ENCODE results near the gene THADA. TPM values are rescaled to one million over a fixed set of nuclear protein-coding genes. Genes with fewer than 3 reads are reported as not detected.

Gene THADA
- total RNA-seq, 1 donor from 2014 or later: 19.4 TPM

DNA sequence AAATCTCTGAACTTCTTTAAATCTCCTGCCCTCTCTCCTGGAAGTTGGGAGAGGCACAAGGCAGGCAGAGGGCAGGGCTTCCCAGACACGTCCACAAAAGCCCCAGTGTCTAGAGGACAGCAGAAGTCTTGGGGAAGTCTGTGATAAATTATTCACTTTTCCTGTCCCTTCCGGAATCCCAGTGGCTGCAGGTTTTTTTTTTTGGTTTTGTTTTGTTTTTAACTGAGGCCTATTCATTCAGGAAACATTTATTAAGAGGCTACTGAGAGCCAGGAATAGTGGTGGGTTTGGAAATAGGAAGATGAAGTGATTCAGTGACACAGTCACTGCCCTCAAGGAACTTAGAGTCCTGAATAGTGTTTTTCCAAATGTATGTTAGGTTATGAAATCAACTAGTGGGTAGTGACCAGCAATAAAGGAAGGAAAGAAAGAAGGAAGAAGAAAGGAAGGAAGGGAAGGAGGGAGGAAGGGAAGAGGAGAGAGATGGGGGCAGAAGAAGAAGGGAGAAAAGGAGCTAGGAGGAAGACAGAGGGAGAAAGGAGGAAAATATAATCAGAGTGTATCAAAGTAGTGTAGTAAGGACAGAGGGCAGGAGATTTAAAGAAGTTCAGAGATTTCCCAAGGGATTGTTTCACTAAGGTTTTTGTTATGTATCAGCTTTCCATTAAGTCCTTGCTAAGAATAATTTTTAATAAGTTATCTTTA lies 270.6 kb downstream of the THADA start:
- no peaks in the 10 kb centered on the region for H3K27me3 Mint-ChIP-seq (ENCODE audit: unreplicated experiment)
- DNase-seq (ENCODE audit: low spot score): no peak
- H3K36me3 Mint-ChIP-seq (ENCODE audit: low read depth, unreplicated experiment): no peaks in the 10 kb centered on the region
- no peaks in the 10 kb centered on the region for H3K9me3 Mint-ChIP-seq (ENCODE audit: unreplicated experiment)
- H3K4me3 Mint-ChIP-seq (ENCODE audit: unreplicated experiment): no peak overlapping the region
- no peak overlapping the region for H3K27ac Mint-ChIP-seq (ENCODE audit: unreplicated experiment)
- peaks cover 9% of the 10 kb centered on the region for H3K4me1 Mint-ChIP-seq (ENCODE audit: unreplicated experiment)
- TF ChIP-seq, protein P1, sequence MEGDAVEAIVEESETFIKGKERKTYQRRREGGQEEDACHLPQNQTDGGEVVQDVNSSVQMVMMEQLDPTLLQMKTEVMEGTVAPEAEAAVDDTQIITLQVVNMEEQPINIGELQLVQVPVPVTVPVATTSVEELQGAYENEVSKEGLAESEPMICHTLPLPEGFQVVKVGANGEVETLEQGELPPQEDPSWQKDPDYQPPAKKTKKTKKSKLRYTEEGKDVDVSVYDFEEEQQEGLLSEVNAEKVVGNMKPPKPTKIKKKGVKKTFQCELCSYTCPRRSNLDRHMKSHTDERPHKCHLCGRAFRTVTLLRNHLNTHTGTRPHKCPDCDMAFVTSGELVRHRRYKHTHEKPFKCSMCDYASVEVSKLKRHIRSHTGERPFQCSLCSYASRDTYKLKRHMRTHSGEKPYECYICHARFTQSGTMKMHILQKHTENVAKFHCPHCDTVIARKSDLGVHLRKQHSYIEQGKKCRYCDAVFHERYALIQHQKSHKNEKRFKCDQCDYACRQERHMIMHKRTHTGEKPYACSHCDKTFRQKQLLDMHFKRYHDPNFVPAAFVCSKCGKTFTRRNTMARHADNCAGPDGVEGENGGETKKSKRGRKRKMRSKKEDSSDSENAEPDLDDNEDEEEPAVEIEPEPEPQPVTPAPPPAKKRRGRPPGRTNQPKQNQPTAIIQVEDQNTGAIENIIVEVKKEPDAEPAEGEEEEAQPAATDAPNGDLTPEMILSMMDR (IDR thresholded peaks at IDR 0.05; ENCODE audit: unreplicated experiment): no peak

DNA sequence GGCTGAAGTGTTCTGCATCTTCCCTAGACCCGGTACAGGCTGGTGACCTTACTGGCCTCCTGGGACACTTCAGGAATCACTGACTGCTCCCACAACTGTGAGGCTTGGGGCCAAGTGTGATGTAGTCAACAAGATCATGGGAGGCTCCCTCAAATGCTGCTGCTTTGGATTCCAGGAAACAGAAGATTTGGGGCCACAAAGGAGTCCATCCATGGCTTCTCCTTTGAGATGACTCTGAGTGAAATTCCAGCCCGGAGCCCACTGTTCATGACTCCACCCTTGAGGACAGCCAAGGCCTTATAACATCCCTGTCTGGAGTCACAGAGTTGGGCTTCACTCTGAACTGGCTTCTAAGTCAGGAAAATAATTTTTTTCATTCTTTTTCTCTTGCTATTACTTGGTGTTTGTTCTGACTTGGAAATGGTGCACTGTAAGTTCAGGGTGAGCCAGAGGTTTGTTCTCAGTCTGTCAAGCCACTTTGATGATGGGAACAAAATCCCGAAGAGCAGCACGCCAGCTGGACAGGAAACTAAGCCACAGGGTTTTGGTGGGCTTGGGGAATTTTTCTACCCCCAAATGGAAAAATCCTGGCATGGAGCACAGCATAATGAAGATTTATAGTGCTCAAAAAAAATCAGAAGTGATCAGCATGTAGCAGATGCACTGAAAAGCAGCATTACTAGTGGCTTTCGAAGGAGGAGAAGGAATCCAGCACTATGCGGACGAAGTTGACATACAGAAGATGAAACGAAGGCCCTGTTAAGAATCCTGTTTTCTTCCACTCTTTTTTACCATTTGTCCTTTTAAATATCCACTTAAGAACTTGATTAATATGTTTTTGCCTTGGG lies 271.4 kb downstream of the THADA start:
- Mint-ChIP-seq H3K27ac (ENCODE audit: unreplicated experiment) (no peak overlapping the region), H3K4me3 (ENCODE audit: unreplicated experiment) (no peak overlapping the region), H3K36me3 (ENCODE audit: low read depth, unreplicated experiment) (no peaks in the 10 kb centered on the region), H3K4me1 (ENCODE audit: unreplicated experiment) (peaks cover 9% of the 10 kb centered on the region), H3K27me3 (ENCODE audit: unreplicated experiment) (no peaks in the 10 kb centered on the region), H3K9me3 (ENCODE audit: unreplicated experiment) (no peaks in the 10 kb centered on the region)
- no peak for DNase-seq (ENCODE audit: low spot score)
- TF ChIP-seq, protein P1 (IDR thresholded peaks at IDR 0.05; ENCODE audit: unreplicated experiment): no peak

DNA sequence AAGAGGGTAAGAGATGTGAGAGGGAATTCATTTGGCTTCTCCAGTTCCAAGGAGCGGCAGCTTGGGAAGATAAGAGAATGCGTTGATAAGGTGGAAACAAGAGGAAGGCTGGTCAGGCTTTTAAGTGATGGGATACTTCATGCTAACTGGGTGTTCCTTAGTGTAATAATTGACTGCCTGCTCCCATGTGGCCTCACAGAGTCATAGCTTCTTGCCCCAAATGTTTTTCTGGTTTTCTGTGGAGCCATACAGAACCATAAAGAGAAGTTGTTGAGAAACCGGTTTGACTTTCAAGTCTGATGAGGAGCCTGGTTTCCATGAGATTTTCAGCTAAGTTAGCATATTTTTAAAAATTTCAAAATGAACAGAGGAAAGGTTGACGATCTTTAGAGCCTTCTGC lies 272.0 kb downstream of the THADA start:
- Mint-ChIP-seq H3K27ac (ENCODE audit: unreplicated experiment) (no peak overlapping the region), H3K4me1 (ENCODE audit: unreplicated experiment) (peaks cover 9% of the 10 kb centered on the region), H3K36me3 (ENCODE audit: low read depth, unreplicated experiment) (no peaks in the 10 kb centered on the region), H3K9me3 (ENCODE audit: unreplicated experiment) (no peaks in the 10 kb centered on the region), H3K27me3 (ENCODE audit: unreplicated experiment) (no peaks in the 10 kb centered on the region), H3K4me3 (ENCODE audit: unreplicated experiment) (no peak overlapping the region)
- TF ChIP-seq, protein P1 (IDR thresholded peaks at IDR 0.05; ENCODE audit: unreplicated experiment): no peak
- DNase-seq (ENCODE audit: low spot score): no peak

DNA sequence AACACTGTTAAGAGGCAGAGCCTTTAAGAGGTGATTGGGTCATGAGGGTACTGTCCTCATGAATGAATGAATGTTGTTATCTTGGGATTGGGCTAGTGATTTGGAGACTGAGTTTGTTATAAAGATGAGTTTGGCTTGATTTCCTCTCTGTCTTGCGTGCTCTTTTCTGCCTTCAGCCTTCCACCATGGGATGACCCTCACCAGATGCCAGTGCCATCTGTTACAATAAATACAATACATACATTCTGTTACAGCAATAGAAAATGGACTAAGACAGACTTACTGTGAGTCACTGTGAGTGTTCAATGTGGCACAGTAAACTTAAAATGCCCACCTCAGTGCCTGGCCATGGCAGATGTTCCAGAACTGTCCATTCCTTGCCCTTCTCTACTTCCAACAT lies 274.4 kb downstream of the THADA start:
- Mint-ChIP-seq H3K4me3 (ENCODE audit: unreplicated experiment) (no peak overlapping the region), H3K27ac (ENCODE audit: unreplicated experiment) (no peak overlapping the region), H3K27me3 (ENCODE audit: unreplicated experiment) (no peaks in the 10 kb centered on the region), H3K9me3 (ENCODE audit: unreplicated experiment) (no peaks in the 10 kb centered on the region), H3K36me3 (ENCODE audit: low read depth, unreplicated experiment) (no peaks in the 10 kb centered on the region), H3K4me1 (ENCODE audit: unreplicated experiment) (peaks cover 9% of the 10 kb centered on the region)
- no peak for DNase-seq (ENCODE audit: low spot score)
- TF ChIP-seq, protein P1 (IDR thresholded peaks at IDR 0.05; ENCODE audit: unreplicated experiment): no peak

DNA sequence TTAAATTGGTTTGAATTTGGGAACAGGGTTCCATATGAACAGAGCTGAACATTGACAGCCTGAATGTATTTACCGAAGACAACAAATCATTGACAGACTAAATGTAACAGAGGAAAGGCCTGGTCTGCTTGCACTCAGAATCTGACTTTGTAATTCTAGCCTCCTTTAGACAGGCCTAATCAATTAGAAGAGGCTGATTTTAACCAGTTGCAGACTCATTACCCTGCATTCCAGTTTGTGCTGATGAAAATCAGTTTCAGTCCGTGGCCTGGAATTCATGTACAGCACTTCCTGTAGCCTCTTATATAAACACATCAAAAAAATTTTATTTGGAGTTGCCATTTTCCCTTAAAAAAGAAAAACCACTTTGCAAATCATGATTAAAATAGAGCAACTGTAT lies 276.3 kb downstream of the THADA start:
- H3K9me3 Mint-ChIP-seq (ENCODE audit: unreplicated experiment): no peaks in the 10 kb centered on the region
- no peak overlapping the region for H3K4me3 Mint-ChIP-seq (ENCODE audit: unreplicated experiment)
- H3K27ac Mint-ChIP-seq (ENCODE audit: unreplicated experiment): no peak overlapping the region
- DNase-seq (ENCODE audit: low spot score): no peak
- TF ChIP-seq, protein P1 (IDR thresholded peaks at IDR 0.05; ENCODE audit: unreplicated experiment): no peak
- peaks cover 5% of the 10 kb centered on the region for H3K4me1 Mint-ChIP-seq (ENCODE audit: unreplicated experiment)
- no peaks in the 10 kb centered on the region for H3K36me3 Mint-ChIP-seq (ENCODE audit: low read depth, unreplicated experiment)
- H3K27me3 Mint-ChIP-seq (ENCODE audit: unreplicated experiment): no peaks in the 10 kb centered on the region
